HuH-7.5 (cell line): Measurements from ENCODE around the gene AVPR2.

Experiments used
- DNase-seq: peaks from one replicate; pipeline ENCODE4 v3.0.0; 2011; ENCODE audit warnings: low spot score

AVPR2 gene

DNA sequence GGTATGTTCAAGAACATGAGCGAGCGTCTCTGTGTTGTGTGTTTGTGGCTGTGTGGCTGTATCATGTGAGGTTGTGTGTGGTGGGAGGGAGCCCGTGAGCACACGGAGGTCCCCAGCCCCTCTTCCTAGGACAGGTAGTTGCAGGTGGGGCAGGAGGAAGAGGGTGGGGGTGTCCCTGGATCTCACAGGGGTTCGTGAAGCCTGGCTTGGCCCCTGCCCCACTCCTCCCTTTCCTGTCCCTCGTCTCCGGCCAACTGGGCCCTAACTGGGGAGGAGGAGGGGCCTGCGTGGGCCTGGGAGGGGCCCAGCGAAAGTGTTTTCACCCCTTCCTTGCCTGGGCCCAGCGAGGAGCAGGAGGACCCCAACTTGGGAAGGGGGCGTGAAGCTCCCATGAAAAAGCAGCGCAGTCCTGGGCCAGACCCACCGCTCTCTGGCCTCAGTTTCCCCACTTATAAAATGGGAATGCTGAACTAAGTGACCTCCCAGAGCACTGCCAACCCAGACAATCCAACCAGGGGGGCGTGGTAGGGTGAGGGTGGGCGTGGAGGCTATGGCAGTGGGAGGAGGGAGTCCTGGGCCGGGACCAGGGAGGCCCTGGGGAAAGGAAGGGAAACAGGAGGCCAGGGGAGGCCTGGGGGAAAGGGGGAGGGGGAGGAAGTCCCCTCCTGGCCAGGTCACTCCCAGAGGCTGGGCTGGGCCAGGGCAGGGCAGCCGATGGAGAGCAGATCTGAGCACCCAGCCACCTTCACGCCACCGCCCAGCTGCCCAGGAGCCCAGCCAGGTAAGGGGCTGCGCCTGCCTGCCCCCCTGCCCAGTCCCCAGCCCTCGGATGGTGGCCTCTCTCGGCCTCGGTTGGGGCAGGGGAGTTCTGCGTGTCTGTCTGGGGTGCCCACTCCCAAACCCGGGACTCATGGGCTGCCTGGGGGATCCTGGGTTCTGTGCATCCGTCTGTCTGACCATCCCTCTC is at the start of gene AVPR2:
AVPR2 (plus strand) TSS at position 683 of the 967 bp plus-strand sequence. CDS start 473 bp downstream, outside the sequence.
- DNase-seq: no peak

- DNase-seq: no peak
Observed at GRCh38 chrX:153854702-153855101, 49.8 kb upstream of the AVPR2 start.

DNA sequence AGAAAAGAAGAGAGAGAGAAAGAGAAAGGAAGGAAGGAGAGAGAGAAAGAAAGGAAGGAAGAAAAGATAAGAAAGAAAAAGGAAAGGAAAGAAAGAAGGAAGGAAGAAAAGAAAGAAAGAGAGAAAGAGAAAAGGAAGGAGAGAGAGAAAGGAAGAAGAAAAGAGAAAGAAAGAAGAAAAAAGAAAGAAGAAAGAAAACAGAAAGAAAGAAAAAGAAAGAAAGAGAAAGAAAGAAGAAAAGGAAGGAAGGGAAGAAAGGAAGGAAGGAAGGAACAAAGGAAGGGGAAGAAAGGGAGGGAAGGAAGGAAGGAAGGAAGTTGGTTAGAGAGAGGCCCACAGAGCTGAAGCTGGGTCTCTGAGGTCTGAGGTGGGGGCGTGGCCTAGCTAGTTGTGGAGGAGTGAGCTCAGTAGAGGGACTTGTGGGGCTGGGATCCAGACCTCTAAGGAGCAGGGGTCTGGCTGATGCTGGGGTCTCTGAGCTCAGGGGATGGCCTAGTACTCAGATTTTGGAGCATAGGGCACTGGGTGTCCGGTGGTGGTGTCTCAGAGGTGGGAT is 47.0 kb upstream of the AVPR2 start:
- no peak for DNase-seq

DNA sequence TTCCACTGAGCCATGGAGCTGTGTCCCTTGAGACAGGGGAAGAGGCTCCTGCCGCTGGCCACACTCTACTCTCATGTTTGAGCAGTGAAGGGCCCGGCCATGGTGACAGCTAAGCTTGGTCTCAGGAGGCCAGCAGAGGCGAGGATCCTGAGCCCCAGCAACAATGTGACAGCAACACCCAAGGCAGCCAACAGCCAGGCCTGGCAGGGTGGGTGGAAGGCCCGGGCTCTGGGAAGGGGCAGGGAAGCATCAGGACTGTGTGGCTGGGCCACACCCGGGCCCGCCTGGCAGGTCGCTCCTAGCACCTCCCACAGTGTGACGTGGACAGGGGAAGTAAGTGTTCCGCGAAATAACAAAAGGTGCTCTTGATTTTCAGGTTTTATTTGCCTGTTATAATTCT is 43.3 kb upstream of the AVPR2 start:
- no peak for DNase-seq

DNA sequence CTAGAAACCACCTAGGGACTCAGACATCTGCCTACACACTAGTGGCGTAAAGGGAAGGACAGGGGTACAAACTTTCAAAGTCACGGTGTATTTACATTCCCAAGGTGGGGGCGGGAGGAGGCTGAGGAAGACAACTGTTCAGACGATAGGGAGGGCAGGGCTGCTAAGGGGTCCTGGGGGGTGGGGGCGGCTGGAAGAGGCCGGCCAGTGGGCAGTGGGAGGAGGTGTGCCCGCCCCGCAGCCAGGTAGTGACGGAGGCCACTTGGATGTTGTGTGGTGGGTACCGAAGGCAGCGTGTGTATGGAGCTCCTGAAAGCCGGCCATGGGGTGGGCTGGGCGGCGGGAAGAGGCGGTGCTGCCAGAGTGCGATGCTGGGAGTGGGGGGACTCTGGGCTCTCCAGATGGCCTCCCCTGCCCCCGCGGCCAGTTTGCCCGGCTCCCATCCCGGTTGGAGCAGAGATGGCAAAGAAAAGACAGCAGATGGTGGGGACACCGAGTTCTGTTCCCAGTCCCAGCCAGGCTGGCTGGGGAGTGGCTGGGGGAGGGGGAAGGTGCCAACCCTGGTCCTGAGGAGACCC is 42.7 kb upstream of the AVPR2 start:
- DNase-seq: no peak

DNA sequence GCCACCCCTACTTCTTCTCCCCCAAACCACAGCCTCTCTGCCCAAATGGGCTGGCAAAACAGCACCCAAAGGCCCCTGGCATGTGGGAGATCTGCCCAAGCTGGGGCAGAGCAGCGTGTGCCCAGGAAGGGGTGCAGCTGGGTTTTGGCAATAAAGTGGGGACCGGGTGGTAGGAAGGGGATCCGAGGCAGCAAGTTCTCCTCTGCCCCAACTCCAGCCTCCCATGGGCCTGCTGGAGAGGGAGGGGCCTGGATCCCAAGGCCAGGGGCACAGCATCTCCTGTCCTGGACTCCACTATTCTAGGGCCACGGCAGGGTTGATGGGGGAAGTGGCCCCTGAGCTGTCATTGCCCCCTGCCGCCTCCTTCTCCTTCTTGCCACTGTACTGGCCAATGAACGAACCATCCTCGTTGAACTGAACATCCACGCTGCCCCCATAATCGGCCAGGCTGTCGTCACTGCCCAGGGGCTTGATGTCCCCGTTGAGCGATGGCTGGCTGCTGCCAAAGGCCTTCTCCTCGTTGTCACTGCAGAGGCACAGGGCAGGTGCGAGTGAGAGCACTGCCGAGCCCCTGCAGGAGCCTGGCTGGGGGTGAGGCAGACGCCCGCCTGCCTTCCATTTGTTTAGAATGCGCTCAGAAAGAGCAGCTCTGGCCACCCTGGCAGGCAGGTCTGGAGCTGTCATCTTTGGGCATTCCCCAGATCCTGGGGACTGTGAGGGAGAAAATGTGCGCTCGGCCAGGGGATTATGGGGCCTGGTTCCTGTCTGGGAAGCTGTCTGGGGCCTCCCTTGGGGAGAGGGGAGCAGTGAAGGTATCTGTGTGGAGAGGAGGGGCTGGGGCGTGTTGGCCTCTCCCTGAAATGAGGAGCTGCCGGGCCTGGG is 41.9 kb upstream of the AVPR2 start:
- DNase-seq: no peak

DNA sequence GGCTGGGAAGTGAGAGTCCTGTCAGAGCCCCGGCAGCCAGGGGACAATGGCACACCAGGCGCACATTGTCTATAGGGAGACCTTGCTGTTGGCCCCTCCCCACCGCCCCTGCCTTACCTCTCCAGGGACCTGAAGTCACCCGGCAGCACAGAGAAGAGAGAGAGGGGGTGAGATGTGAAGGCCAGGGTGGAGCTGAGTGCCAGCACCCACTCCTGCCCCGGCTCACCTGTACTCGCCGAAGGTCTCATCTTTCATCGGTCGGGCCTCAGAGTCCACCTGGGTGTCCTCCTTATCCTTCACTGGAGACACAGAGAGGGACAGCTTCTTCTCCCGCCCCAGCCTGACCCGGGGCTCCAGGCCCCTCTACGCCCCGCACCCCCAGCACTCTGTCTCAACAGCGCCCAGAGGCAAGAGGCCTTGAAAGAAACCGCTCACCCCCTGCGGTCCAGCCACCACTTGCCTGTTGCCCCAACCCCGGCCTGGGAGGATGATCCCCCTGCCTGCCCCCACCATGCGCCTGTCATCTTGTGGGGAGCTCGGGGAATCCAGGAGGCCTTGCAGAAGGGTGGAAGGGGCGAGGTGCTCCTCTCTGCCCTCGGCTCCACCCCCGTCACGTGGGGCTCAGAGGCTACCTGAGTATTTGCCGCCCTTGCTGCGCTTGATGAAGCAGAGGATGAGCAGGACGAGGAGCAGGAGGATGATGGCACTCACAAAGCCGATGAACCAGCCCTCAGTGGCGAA is 41.1 kb upstream of the AVPR2 start:
- no peak for DNase-seq

DNA sequence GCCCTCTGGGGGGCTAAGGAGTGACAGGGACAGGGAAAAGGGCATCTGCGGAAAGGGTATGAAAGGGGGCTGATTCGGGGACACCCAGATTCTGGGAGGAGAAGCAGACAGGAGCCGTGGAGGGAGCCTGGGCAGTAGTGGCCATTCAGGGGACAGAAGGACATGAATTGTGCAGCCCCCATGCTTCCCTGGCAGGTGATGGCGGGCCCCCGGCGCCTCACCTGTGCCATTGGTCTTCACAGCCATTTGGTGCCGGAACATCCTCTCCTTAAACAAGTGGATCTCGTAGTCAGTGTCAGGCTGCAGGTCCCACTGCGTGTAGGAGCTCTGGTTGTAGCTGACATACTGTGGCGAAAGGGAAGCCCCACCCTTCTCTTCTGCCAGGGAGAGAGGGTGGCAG is 40.4 kb upstream of the AVPR2 start:
- no peak for DNase-seq

DNA sequence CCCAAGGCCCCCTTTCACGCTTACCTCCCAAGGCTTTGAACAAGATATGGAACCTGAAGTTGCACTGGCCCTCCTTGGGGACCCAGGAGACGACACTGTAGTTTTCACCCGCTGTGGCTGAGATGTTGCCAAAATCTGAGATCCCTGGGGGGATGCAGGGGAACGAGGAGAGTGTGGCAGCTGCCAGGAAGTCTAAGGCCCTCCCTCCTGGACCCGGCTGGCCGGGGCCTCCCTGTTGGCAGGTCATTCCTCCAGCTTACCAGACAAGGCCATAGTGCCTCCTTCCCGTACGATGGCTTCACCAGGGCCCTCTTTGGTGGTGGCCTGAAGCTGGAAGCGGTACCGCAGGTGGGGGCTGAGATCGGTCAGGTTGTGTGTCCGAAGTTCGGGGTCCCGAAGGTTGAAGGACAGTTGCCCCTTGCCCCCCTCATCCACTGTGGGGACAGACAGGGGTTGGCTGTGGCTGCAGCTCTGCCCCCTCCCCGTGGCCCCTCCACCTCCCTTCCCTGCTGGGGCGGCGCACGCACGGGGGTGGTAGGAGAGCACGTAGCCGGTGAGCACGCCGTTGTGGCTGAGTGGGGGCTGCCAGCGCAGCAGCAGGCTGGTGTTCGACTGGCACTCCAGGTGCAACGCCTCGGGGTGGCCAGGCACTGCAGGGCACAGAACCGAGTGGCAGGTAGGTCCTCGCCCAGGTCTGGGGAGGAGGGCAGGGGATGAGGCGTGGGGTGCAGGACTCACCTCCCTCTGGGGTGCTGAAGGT is 39.7 kb upstream of the AVPR2 start:
- no peak for DNase-seq

- DNase-seq: no peak
Observed at GRCh38 chrX:153865321-153865580, 39.2 kb upstream of the AVPR2 start.

DNA sequence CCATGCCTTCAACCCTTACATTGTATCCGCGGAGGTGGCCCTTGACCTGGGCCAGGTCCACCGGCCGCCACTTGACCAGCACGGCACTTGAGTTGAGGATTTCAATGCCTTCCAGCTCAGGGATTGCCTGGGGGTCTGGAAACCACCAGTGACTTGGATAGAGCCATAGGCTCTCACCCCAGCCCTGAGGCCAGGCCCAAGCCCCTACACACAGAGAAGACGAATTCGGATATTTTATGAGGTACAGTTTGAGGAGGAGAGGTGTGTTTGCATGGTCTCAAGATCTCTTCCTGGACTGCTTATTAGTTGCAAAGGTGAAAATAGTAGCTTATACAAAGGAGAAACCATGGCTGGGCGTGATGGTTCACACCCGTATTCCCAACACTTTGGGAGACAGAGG is 38.8 kb upstream of the AVPR2 start:
- no peak for DNase-seq

- no peak for DNase-seq
Observed at GRCh38 chrX:153866302-153867019, 38.0 kb upstream of the AVPR2 start.

DNA sequence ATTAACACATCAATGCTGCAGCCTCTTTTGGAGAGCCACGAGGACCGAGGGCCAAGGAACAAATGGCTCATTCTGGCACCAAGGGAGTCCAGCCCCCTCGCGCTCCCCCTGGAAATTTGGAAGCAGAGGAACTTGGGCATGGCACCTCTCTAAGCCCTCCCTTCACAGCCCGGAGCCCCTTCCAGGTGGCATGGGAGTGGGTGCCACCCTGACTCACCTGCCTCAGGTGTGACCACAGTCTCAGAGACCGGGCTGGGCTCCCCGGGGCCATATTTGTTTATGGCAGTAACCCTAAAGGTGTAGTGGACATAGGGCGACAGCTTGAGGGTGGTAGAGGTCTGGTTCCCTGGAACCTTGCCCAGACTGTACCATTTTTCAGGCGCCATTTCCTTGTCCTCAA is 37.3 kb upstream of the AVPR2 start:
- no peak for DNase-seq

GRCh38 chrX:153867671-153868070 is 36.8 kb upstream of the AVPR2 start:
- DNase-seq: no peak

- no peak for DNase-seq
Observed at GRCh38 chrX:153868576-153869472, 35.6 kb upstream of the AVPR2 start.

DNA sequence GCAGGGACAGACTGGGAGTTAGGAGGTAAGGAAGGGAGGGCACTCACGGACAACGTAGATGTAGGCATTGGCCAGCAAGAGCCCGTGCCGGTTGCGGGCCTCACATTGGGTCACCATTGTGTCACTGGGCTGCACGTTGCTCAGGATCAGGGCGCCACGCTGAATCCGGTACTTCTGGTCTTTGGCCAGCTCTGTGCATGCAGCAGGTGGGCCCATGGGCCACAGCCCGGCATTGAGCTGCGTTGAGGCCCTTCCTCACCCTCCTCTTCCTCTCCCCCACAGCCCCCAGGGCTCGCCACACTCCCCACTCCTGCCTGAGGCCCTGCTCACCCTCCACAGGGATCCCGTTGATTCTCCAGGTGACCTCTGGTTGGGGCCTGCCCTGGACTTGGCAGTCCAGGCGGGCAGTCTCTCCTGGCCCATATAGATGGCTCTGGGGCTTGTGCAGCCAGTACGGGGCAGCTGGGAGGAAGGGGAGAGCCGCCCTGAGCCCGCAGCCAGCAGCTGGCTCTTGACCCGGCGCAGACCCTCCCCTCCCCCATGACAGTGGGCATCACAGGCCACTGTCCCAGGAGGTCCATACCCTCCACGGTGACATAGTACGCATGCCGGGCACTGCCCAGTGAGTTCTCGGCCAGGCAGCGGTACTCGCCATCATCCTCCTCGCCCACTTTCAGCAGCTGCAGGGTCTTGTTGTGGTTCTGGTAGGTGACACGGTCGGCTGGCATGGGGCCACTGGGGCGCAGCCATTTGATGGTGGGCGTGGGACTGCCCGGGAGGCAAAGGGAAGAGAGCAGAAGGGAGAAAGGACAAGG is 34.8 kb upstream of the AVPR2 start:
- DNase-seq: no peak

DNA sequence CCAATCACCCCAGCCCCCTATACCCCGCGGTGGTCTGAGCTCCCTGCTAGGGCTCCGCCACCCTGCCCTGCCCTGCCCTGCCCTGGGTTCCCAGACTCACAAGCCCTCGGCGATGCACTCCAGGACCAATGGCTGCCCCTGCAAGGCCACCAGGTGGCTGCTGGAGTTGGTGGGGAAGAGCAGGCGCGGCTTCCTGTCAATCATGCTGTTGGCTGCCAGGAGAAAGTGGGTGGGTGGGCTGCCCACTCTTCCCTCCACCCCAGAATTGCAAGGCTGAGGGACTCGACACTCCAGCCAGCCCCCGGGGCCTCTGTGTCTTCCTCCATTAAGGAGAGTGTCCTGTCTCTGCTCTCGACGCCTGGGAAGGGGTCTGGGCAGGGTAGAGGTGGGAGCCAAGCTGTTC is 34.2 kb upstream of the AVPR2 start:
- no peak for DNase-seq

DNA sequence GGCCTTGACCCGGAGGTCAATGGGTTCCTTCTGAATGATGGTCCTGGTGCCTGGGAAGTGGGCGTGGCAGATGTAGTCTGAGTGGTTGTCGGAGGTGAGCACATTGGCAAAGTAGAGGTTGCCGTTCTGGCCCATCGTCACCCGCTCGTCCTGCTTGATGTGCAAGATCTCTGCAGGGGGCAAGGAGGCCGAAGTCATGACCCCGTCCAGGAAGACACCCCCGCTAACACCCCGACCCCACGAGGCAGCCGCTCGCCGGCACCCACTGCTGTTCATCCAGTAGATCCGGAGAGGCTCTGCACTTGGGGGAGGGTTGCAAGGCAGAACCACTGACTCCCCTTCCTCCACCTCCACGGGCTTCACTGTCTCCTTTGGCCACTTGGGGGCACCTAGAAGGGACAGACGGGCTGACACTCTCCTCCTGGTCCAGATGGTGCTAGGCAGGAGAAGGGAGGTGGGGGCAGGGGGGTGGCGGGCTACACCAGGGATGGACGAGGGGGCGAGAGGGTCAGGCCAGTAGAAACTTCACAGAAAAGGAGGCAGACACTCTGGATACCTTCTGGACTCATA is 33.6 kb upstream of the AVPR2 start:
- DNase-seq: no peak
